Measurements from ENCODE around the gene VSIG10L. TPM values are rescaled to one million over a fixed set of nuclear protein-coding genes. Genes with fewer than 3 reads are reported as not detected.
A peak's percentile ranks its signal among the peaks of the same experiment; 100 is the strongest.

Gene VSIG10L
- polyA plus RNA-seq, 1 donor (not counting 4 experiments of a cell fraction or from before 2014, with no cell fraction given): 1.5 TPM

DNA sequence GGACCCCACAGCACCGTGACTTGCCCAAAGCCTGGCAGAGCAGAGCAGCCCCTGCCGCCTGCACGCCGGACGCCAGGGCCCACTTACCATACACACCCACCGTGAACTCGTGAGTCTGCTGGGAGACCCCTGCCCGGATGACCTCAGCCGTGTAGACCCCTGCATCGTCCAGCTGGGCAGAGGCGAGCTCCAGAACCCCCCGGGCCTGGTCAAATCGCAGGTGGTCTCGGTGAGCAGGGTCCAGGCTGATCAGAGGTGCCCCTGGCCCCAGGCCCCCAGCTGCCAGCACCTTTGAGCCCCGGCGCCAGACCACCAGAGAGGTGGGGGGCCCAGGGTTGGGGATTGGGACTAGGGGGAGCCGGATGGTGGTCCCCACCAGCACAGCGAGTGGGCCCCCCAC, 873 bp downstream of the VSIG10L start:
- H3K4me2 ChIP-seq (ENCODE audit: control insufficient read depth, extremely low read depth, insufficient read depth, low read depth, low read length): no peak overlapping the region
- H3K27me3 ChIP-seq (ENCODE audit: control insufficient read depth, extremely low read depth, insufficient read depth, low read length): no peaks in the 10 kb centered on the region
- DNase-seq (ENCODE audit: low read depth, low spot score) (no peak), FAIRE-seq (no peak)
- H3K36me3 ChIP-seq (ENCODE audit: control insufficient read depth in 2 of 2, extremely low read depth in 1 of 2, insufficient read depth in 2 of 2, low read length in 2 of 2): peaks cover 4 to 7% of the 10 kb centered on the region in 2 experiments
- H3K9me3 ChIP-seq (ENCODE audit: control insufficient read depth, low read depth, low read length): no peaks in the 10 kb centered on the region
- H3K4me3 ChIP-seq (ENCODE audit: control insufficient read depth in 2 of 3, extremely low read depth in 1 of 3, insufficient read depth in 2 of 3, low read depth in 1 of 3, low read length in 3 of 3): no peak overlapping the region
- TF ChIP-seq, protein P1, sequence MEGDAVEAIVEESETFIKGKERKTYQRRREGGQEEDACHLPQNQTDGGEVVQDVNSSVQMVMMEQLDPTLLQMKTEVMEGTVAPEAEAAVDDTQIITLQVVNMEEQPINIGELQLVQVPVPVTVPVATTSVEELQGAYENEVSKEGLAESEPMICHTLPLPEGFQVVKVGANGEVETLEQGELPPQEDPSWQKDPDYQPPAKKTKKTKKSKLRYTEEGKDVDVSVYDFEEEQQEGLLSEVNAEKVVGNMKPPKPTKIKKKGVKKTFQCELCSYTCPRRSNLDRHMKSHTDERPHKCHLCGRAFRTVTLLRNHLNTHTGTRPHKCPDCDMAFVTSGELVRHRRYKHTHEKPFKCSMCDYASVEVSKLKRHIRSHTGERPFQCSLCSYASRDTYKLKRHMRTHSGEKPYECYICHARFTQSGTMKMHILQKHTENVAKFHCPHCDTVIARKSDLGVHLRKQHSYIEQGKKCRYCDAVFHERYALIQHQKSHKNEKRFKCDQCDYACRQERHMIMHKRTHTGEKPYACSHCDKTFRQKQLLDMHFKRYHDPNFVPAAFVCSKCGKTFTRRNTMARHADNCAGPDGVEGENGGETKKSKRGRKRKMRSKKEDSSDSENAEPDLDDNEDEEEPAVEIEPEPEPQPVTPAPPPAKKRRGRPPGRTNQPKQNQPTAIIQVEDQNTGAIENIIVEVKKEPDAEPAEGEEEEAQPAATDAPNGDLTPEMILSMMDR (optimal IDR thresholded peaks at IDR 0.05 in 1 of 3, IDR thresholded peaks at IDR 0.05 in 1 of 3, conservative IDR thresholded peaks at IDR 0.05 in 1 of 3; ENCODE audit: extremely low read depth in 1 of 3, insufficient read depth in 2 of 3, low read length in 3 of 3): no peak
- no peak for TF ChIP-seq EZH2 (IDR thresholded peaks at IDR 0.05; ENCODE audit: low read length)
- peaks cover 8% of the 10 kb centered on the region for H3K4me1 ChIP-seq (ENCODE audit: control insufficient read depth, extremely low read depth, insufficient read depth, low read length)
- no peaks in the 10 kb centered on the region for H3K9me1 ChIP-seq (ENCODE audit: control insufficient read depth, extremely low read depth, insufficient read depth, low read length)
- no peaks in the 10 kb centered on the region for H3K79me2 ChIP-seq (ENCODE audit: control insufficient read depth, insufficient read depth, low read length)
- dilution Hi-C loops (cut with MboI; ENCODE audit: extremely low pct_ligation_motif_present, low sequenced_read_pairs): no loop called here
- H3K27ac ChIP-seq (ENCODE audit: control insufficient read depth, insufficient read depth, low read length): no peak overlapping the region
- H4K20me1 ChIP-seq (ENCODE audit: control insufficient read depth, extremely low read depth, insufficient read depth, low read length): no peaks in the 10 kb centered on the region
- H2AFZ ChIP-seq (ENCODE audit: control insufficient read depth, low read length): no peak overlapping the region
- no peak overlapping the region for H3K9ac ChIP-seq (ENCODE audit: control insufficient read depth, extremely low read depth, insufficient read depth, low read length)

DNA sequence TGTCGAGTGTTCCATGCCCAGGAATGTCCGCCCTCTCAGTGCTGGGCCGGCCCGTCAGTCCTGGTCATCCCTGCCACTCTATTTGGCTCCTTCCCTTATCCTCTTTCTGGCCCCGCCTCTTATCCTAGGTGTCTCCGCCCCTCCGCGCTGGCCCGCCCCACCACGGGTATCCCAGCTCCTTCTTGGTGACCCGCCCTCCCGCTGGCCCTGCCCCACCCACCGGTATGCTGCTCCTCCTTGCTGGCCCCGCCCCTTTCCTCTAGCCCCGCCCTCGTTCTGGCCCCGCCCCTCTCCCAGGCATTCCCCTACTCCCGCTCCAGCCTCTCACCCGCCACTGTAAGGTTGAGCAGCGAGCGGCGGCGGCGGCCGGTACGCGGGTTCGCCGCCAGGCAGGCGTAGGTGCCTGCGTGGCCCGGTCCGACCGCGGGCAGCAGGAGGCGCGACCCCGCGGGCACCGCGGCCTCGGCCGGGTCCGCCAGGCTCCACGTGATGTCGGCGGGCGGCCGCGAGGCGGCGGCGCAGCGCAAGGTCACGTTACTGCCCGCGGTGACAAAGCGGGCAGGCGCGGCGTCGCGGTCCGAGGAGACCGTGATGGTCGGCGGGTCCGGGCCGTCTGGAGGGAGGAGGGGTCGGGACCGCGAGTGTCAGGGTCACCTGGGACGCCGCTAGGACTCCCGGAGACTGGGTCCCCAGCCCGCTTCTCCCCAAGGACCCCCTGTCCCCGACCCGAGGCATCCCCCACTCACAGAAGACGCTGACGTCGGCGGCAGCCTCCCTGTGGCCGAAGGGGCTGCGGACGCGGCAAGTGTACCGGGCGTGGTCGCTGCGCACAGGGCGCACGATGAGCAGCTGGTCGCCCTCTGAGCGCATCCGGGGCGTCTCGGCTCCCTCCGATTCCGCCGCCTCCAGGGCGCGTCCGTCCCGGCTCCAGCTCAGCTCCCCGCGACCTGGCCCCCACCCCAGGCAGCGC, 2.0 kb downstream of the VSIG10L start:
- peaks cover 8% of the 10 kb centered on the region for H3K4me1 ChIP-seq (ENCODE audit: control insufficient read depth, extremely low read depth, insufficient read depth, low read length)
- peak; percentile 52 for FAIRE-seq

More for the DNA sequence above, 2.0 kb downstream of the VSIG10L start:
- Histone ChIP-seq H3K4me2 (ENCODE audit: control insufficient read depth, extremely low read depth, insufficient read depth, low read depth, low read length) (peak overlapping the region; percentile 84), H3K9ac (ENCODE audit: control insufficient read depth, extremely low read depth, insufficient read depth, low read length) (peak overlapping the region; percentile 60), H4K20me1 (ENCODE audit: control insufficient read depth, extremely low read depth, insufficient read depth, low read length) (no peaks in the 10 kb centered on the region), H3K27ac (ENCODE audit: control insufficient read depth, insufficient read depth, low read length) (peak overlapping the region; percentile 44), H3K36me3 (ENCODE audit: control insufficient read depth in 2 of 2, extremely low read depth in 1 of 2, insufficient read depth in 2 of 2, low read length in 2 of 2) (peaks cover under 1 to 3% of the 10 kb centered on the region in 2 experiments), H3K9me1 (ENCODE audit: control insufficient read depth, extremely low read depth, insufficient read depth, low read length) (no peaks in the 10 kb centered on the region), H3K9me3 (ENCODE audit: control insufficient read depth, low read depth, low read length) (no peaks in the 10 kb centered on the region), H3K27me3 (ENCODE audit: control insufficient read depth, extremely low read depth, insufficient read depth, low read length) (no peaks in the 10 kb centered on the region), H2AFZ (ENCODE audit: control insufficient read depth, low read length) (peak overlapping the region; percentile 81), H3K79me2 (ENCODE audit: control insufficient read depth, insufficient read depth, low read length) (no peaks in the 10 kb centered on the region), H3K4me3 (ENCODE audit: control insufficient read depth in 2 of 3, extremely low read depth in 1 of 3, insufficient read depth in 2 of 3, low read depth in 1 of 3, low read length in 3 of 3) (peak overlapping the region; percentile 62 to 80 (median 75))
- TF ChIP-seq EZH2 (IDR thresholded peaks at IDR 0.05; ENCODE audit: low read length): no peak
- TF ChIP-seq, protein P1 (optimal IDR thresholded peaks at IDR 0.05 in 1 of 3, IDR thresholded peaks at IDR 0.05 in 1 of 3, conservative IDR thresholded peaks at IDR 0.05 in 1 of 3; ENCODE audit: extremely low read depth in 1 of 3, insufficient read depth in 2 of 3, low read length in 3 of 3): peak in 2 of 3 experiments; percentile 11 to 63
- dilution Hi-C loops (cut with MboI; ENCODE audit: extremely low pct_ligation_motif_present, low sequenced_read_pairs): no loop called here
- DNase-seq (ENCODE audit: low read depth, low spot score): peak; percentile 87

Measured in keratinocyte (primary cell).